Measurements from ENCODE around the gene CSNK2B. TPM values are rescaled to one million over a fixed set of nuclear protein-coding genes. Genes with fewer than 3 reads are reported as not detected.

CSNK2B gene
- total RNA-seq: 100 to 1,000 TPM; 188 to 227 (median 209) TPM
- polyA plus RNA-seq: 100 to 1,000 TPM; 198 to 232 (median 206) TPM

- Histone ChIP-seq H3K36me3 (peaks cover 38 to 49% (median 43%) of the 10 kb centered on the region in 4 donors), H3K4me3 (peak within 1 kb of the TSS; percentile 81 to 96 (median 88)), H3K9me3 (no peaks in the 10 kb centered on the region), H3K27ac (peak within 1 kb of the TSS; percentile 95 to 98 (median 98)), H3K4me1 (peaks cover 0 to 60% (median 47%) of the 10 kb centered on the region in 4 donors), H3K27me3 (no peaks in the 10 kb centered on the region)
- DNase-seq: peak; percentile 99
- intact Hi-C loops (cut with DNase I): loop anchor here (1.0 to 10.0 kb wide), 3 partner anchors 162 to 1609 kb away; partner anchors contain the start of genes AGPAT1, B3GALT4, HSPA1B and RNF5
- 0 to 1% methylated on average over 63 of the region's 63 CpGs for WGBS, 2 donors
- peak; percentile 54 to 84 for TF ChIP-seq POLR2A (IDR thresholded peaks at IDR 0.05)
- TF ChIP-seq CTCF (IDR thresholded peaks at IDR 0.05): no peak
- peak; percentile 77 to 92 (median 88) for TF ChIP-seq POLR2AphosphoS5 (IDR thresholded peaks at IDR 0.05)
Measured at GRCh38 chr6:31665501-31666336, at the start of gene CSNK2B. CSNK2B (plus strand) TSS chr6:31666080; CDS start chr6:31666832, 752 bp downstream.

- DNase-seq: no peak
- TF ChIP-seq EP300 (IDR thresholded peaks at IDR 0.05) (no peak), POLR2AphosphoS5 (IDR thresholded peaks at IDR 0.05) (no peak), CTCF (IDR thresholded peaks at IDR 0.05) (no peak), POLR2A (IDR thresholded peaks at IDR 0.05) (no peak)
- Histone ChIP-seq H3K9me3 (no peaks in the 10 kb centered on the region), H3K27me3 (no peaks in the 10 kb centered on the region), H3K27ac (no peak overlapping the region), H3K36me3 (no peaks in the 10 kb centered on the region), H3K4me3 (no peak overlapping the region), H3K4me1 (peaks cover 2 to 15% (median 9%) of the 10 kb centered on the region in 4 donors)
- 97% methylated on average over 2 of the region's 2 CpGs for WGBS, 2 donors
- intact Hi-C loops (cut with DNase I): no loop called here
Measured at GRCh38 chr6:31617010-31617409, 48.9 kb upstream of the CSNK2B start.

- H3K36me3 ChIP-seq: peaks cover 14 to 19% (median 17%) of the 10 kb centered on the region in 4 donors
- peaks cover 2 to 24% (median 20%) of the 10 kb centered on the region in 4 donors for H3K4me1 ChIP-seq
- H3K27ac ChIP-seq: peak overlapping the region; percentile 97 to 98 (median 98)
- no peaks in the 10 kb centered on the region for H3K9me3 ChIP-seq
- TF ChIP-seq CTCF (IDR thresholded peaks at IDR 0.05): no peak
- peak; percentile 80 to 87 for TF ChIP-seq POLR2A (IDR thresholded peaks at IDR 0.05)
- TF ChIP-seq EP300 (IDR thresholded peaks at IDR 0.05): peak in 1 of 4 donors; percentile 27
- TF ChIP-seq POLR2AphosphoS5 (IDR thresholded peaks at IDR 0.05): peak; percentile 79 to 87 (median 86)
- 0 to 1% methylated on average over 50 of the region's 50 CpGs for WGBS, 2 donors
- intact Hi-C loops (cut with DNase I): loop anchor here (1.0 to 2.0 kb wide), 2 partner anchors 33 to 78 kb away; partner anchors contain the start of genes BAG6 and DDX39B
- no peaks in the 10 kb centered on the region for H3K27me3 ChIP-seq
- H3K4me3 ChIP-seq: peak overlapping the region; percentile 72 to 87 (median 82)
- peak; percentile 99 for DNase-seq
Measured at GRCh38 chr6:31619805-31620585, 45.9 kb upstream of the CSNK2B start.

- peak within 1 kb of the TSS; percentile 72 to 87 (median 82) for H3K4me3 ChIP-seq
- peaks cover 21 to 26% (median 25%) of the 10 kb centered on the region in 4 donors for H3K36me3 ChIP-seq
- no peaks in the 10 kb centered on the region for H3K9me3 ChIP-seq
- no peaks in the 10 kb centered on the region for H3K27me3 ChIP-seq
- WGBS, 2 donors: 0 to 1% methylated on average over 67 of the region's 67 CpGs
- peak in 3 of 4 donors; percentile 51 to 81 (median 65) for TF ChIP-seq POLR2AphosphoS5 (IDR thresholded peaks at IDR 0.05)
- TF ChIP-seq CTCF (IDR thresholded peaks at IDR 0.05): no peak
- no peak for TF ChIP-seq EP300 (IDR thresholded peaks at IDR 0.05)
- TF ChIP-seq POLR2A (IDR thresholded peaks at IDR 0.05): peak; percentile 81 to 88
- H3K4me1 ChIP-seq: peaks cover 2 to 24% (median 20%) of the 10 kb centered on the region in 4 donors
- peak within 1 kb of the TSS; percentile 97 to 98 (median 98) for H3K27ac ChIP-seq
- peak; percentile 92 for DNase-seq
- intact Hi-C loops (cut with DNase I): loop anchor here (1.0 to 2.0 kb wide), 2 partner anchors 32 to 78 kb away; partner anchors contain the start of genes BAG6 and DDX39B
Measured at GRCh38 chr6:31620586-31621319, 45.1 kb upstream of the CSNK2B start, which contains the start of gene PRRC2A. PRRC2A (plus strand) TSS chr6:31620715; CDS start chr6:31622790, 2,075 bp downstream.
